Activated CD4-positive, alpha-beta T cell treated with anti-CD3 and anti-CD28 coated beads, Interleukin-10, Interleukin-2, amounts not matched to agents 100 ng/mL and 50 ng/mL, durations not matched to agents 16 hours and 8 hours (primary cell): Measurements from ENCODE around the gene NPEPPS.
A peak's percentile ranks its signal among the peaks of the same experiment; 100 is the strongest.
"Not testable (repeated sequence)": the region's sequence is repeated elsewhere in the genome, so short reads cannot be mapped to it uniquely, and the experiment has no call there.

Experiments
- DNase-seq: peaks from one replicate; pipeline ENCODE4 v3.0.0-alpha.2; 2020

NPEPPS gene

GRCh38 chr17:47530557-47531232 is at the start of gene NPEPPS:
Gene NPEPPS (plus strand): TSS chr17:47531108. CDS start chr17:47531301, 193 bp downstream.
- peak; percentile 93 for DNase-seq

GRCh38 chr17:47491841-47492212 is 39.1 kb upstream of the NPEPPS start:
- DNase-seq: not testable (repeated sequence)

- not testable (repeated sequence) for DNase-seq
Measured at GRCh38 chr17:47499074-47499473, 31.8 kb upstream of the NPEPPS start.

GRCh38 chr17:47499494-47499893 is 31.4 kb upstream of the NPEPPS start:
- not testable (repeated sequence) for DNase-seq

GRCh38 chr17:47500620-47501019 is 30.3 kb upstream of the NPEPPS start:
- DNase-seq: not testable (repeated sequence)

- DNase-seq: peak; percentile 66
Measured at GRCh38 chr17:47502122-47502731, 28.7 kb upstream of the NPEPPS start.

- not testable (repeated sequence) for DNase-seq
Measured at GRCh38 chr17:47502776-47503455, 28.0 kb upstream of the NPEPPS start.

GRCh38 chr17:47511701-47512146 is 19.2 kb upstream of the NPEPPS start:
- DNase-seq: not testable (repeated sequence)

- DNase-seq: not testable (repeated sequence)
Measured at GRCh38 chr17:47513301-47513700, 17.6 kb upstream of the NPEPPS start.

- not testable (repeated sequence) for DNase-seq
Measured at GRCh38 chr17:47518880-47519279, 12.0 kb upstream of the NPEPPS start.

- DNase-seq: not testable (repeated sequence)
Measured at GRCh38 chr17:47519365-47519764, 11.5 kb upstream of the NPEPPS start.

- not testable (repeated sequence) for DNase-seq
Measured at GRCh38 chr17:47520279-47520678, 10.6 kb upstream of the NPEPPS start.

GRCh38 chr17:47521434-47521833 is 9.5 kb upstream of the NPEPPS start:
- not testable (repeated sequence) for DNase-seq

- not testable (repeated sequence) for DNase-seq
Measured at GRCh38 chr17:47522341-47522740, 8.6 kb upstream of the NPEPPS start.

- DNase-seq: peak; percentile 12
Measured at GRCh38 chr17:47531233-47531820, 419 bp downstream of the NPEPPS start.

GRCh38 chr17:47539085-47539484 is 8.2 kb downstream of the NPEPPS start:
- not testable (repeated sequence) for DNase-seq

- DNase-seq: not testable (repeated sequence)
Measured at GRCh38 chr17:47541676-47542075, 10.8 kb downstream of the NPEPPS start.

- not testable (repeated sequence) for DNase-seq
Measured at GRCh38 chr17:47544327-47544726, 13.4 kb downstream of the NPEPPS start.

GRCh38 chr17:47554733-47555132 is 23.8 kb downstream of the NPEPPS start:
- not testable (repeated sequence) for DNase-seq

- not testable (repeated sequence) for DNase-seq
Measured at GRCh38 chr17:47556108-47556507, 25.2 kb downstream of the NPEPPS start.

GRCh38 chr17:47560517-47561043 is 29.7 kb downstream of the NPEPPS start:
- DNase-seq: not testable (repeated sequence)

- DNase-seq: not testable (repeated sequence)
Measured at GRCh38 chr17:47561698-47562405, 30.9 kb downstream of the NPEPPS start.

- not testable (repeated sequence) for DNase-seq
Measured at GRCh38 chr17:47562406-47562705, 31.4 kb downstream of the NPEPPS start.
